SU-DHL-6 (cell line): ENCODE data around the gene MXI1.

ENCODE experiments used
- H2AFZ ChIP-seq: fragments of 200-600 bp; sonication (generic); 2 replicates; pipeline ENCODE4 v1.6.1; 2014; ENCODE audit warnings: low read depth, mild to moderate bottlenecking, moderate library complexity, mixed read lengths, antibody characterized with exemption, low read length; ENCODE audit not compliant: severe bottlenecking
- H3F3A ChIP-seq: fragments of 200-600 bp; shearing (Covaris generic); 2 replicates; pipeline ENCODE4 v1.6.0; 2016; ENCODE audit warnings: antibody characterized with exemption, mild to moderate bottlenecking; ENCODE audit not compliant: insufficient read depth
- H3K27ac ChIP-seq: fragments of 200-600 bp; sonication (generic); 2 replicates; pipeline ENCODE4 v1.5.1; 2016; ENCODE audit warnings: low read depth, mild to moderate bottlenecking, low read length, moderate library complexity, mixed read lengths
- H3K27me3 ChIP-seq: fragments of 200-600 bp; sonication (generic), shearing (Covaris generic); 2 replicates; pipeline ENCODE4 v1.6.0; 2014; ENCODE audit warnings: mild to moderate bottlenecking, low read length
- H3K36me3 ChIP-seq: fragments of 200-600 bp; sonication (generic); 2 replicates; pipeline ENCODE4 v1.6.1; 2014; ENCODE audit warnings: mild to moderate bottlenecking, low read length, mixed read lengths
- H3K4me2 ChIP-seq: fragments of 300-600, 200-600 bp; shearing (Covaris generic), sonication (generic); 2 replicates; pipeline ENCODE4 v1.6.0; 2014; ENCODE audit warnings: low read length, low read depth, mild to moderate bottlenecking; ENCODE audit not compliant: poor library complexity, severe bottlenecking
- H3K4me3 ChIP-seq: fragments of 200-600 bp; sonication (generic); 2 replicates; pipeline ENCODE4 v1.5.1; 2014; ENCODE audit warnings: antibody characterized with exemption, low read length, mild to moderate bottlenecking, mixed read lengths; ENCODE audit not compliant: insufficient read depth, poor library complexity, severe bottlenecking
- H3K79me2 ChIP-seq: fragments of 200-600 bp; sonication (generic); 2 replicates; pipeline ENCODE4 v1.6.1; 2014; ENCODE audit warnings: mild to moderate bottlenecking, low read length, moderate library complexity; ENCODE audit not compliant: insufficient read depth
- H3K9ac ChIP-seq: fragments of 200-600 bp; sonication (generic); 2 replicates; pipeline ENCODE4 v1.7.0; 2014; ENCODE audit warnings: mild to moderate bottlenecking, low read length
- H3K9me2 ChIP-seq: fragments of 200-600 bp; sonication (generic); replicated peaks from 2 replicates; pipeline ENCODE4 v1.6.1; 2014; ENCODE audit warnings: low read length; ENCODE audit not compliant: insufficient read depth
- H3K9me3 ChIP-seq: fragments of 200-600 bp; sonication (generic); 2 replicates; pipeline ENCODE4 v1.6.1; 2014; ENCODE audit warnings: low read length, mixed read lengths; ENCODE audit not compliant: insufficient read depth
- H4K20me1 ChIP-seq: fragments of 200-600 bp; sonication (generic); 2 replicates; pipeline ENCODE4 v1.6.1; 2014; ENCODE audit warnings: low read depth, mild to moderate bottlenecking, antibody characterized with exemption, low read length, moderate library complexity, mixed read lengths
- CTCF ChIP-seq: fragments of 200-600 bp; sonication (generic); IDR thresholded peaks from one replicate; pipeline ENCODE4 v1.5.1; 2017; ENCODE audit warnings: antibody characterized with exemption, mild to moderate bottlenecking, low read length, moderate library complexity; ENCODE audit not compliant: insufficient read depth, poor library complexity, severe bottlenecking
- EZH2phosphoT487 ChIP-seq: fragments of 200-600 bp; sonication (generic), shearing (Covaris generic); conservative IDR thresholded peaks from 2 replicates; pipeline ENCODE4 v1.6.1; 2018; ENCODE audit warnings: mild to moderate bottlenecking, antibody characterized with exemption, low read length, moderate library complexity, mixed read lengths

The MXI1 gene

GRCh38 chr10:110160522-110160921 is 46.9 kb upstream of the MXI1 start:
- no peaks in the 10 kb centered on the region for H3K27me3 ChIP-seq
- no peak overlapping the region for H3K4me2 ChIP-seq
- H3K79me2 ChIP-seq = no peaks in the 10 kb centered on the region
- H4K20me1 ChIP-seq = no peaks in the 10 kb centered on the region
- TF ChIP-seq CTCF (no peak), EZH2phosphoT487 (no peak)
- no peaks in the 10 kb centered on the region for H3K9me2 ChIP-seq
- H3F3A ChIP-seq = no peaks in the 10 kb centered on the region
- H2AFZ ChIP-seq = no peak overlapping the region
- no peak overlapping the region for H3K4me3 ChIP-seq
- no peaks in the 10 kb centered on the region for H3K36me3 ChIP-seq
- H3K27ac ChIP-seq = no peak overlapping the region
- no peaks in the 10 kb centered on the region for H3K9me3 ChIP-seq
- H3K9ac ChIP-seq = no peak overlapping the region

- Histone ChIP-seq H3K4me2 (no peak overlapping the region), H3K9me2 (no peaks in the 10 kb centered on the region)
These were observed 44.7 kb upstream of the MXI1 start for GRCh38 chr10:110162741-110163145.

GRCh38 chr10:110163192-110163773 is 44.1 kb upstream of the MXI1 start:
- H3K9me3 ChIP-seq = no peaks in the 10 kb centered on the region
- no peak overlapping the region for H3K27ac ChIP-seq
- no peaks in the 10 kb centered on the region for H3F3A ChIP-seq
- H3K27me3 ChIP-seq = no peaks in the 10 kb centered on the region
- H3K79me2 ChIP-seq = no peaks in the 10 kb centered on the region
- H2AFZ ChIP-seq = no peak overlapping the region
- H3K9me2 ChIP-seq = no peaks in the 10 kb centered on the region
- no peak overlapping the region for H3K4me2 ChIP-seq
- no peaks in the 10 kb centered on the region for H4K20me1 ChIP-seq
- TF ChIP-seq CTCF (no peak), EZH2phosphoT487 (no peak)
- no peaks in the 10 kb centered on the region for H3K36me3 ChIP-seq
- no peak overlapping the region for H3K9ac ChIP-seq
- no peak overlapping the region for H3K4me3 ChIP-seq

More at GRCh38 chr10:110162741-110163145, 44.7 kb upstream of the MXI1 start:
- Histone ChIP-seq H3K9me3 (no peaks in the 10 kb centered on the region), H3K36me3 (no peaks in the 10 kb centered on the region), H3K27ac (no peak overlapping the region), H3K27me3 (no peaks in the 10 kb centered on the region), H3K79me2 (no peaks in the 10 kb centered on the region), H3K9ac (no peak overlapping the region), H2AFZ (no peak overlapping the region), H3F3A (no peaks in the 10 kb centered on the region), H3K4me3 (no peak overlapping the region), H4K20me1 (no peaks in the 10 kb centered on the region)
- TF ChIP-seq EZH2phosphoT487 (no peak), CTCF (no peak)
